ENCODE measurements around the gene ENTHD1.

- TF ChIP-seq POLR2AphosphoS5 (IDR thresholded peaks at IDR 0.05; ENCODE audit: borderline replicate concordance, low read depth, low read length) (no peak), EZH2 (IDR thresholded peaks at IDR 0.05) (no peak), FOXP2 (optimal IDR thresholded peaks at IDR 0.05; ENCODE audit: control extremely low read depth, extremely low read length, insufficient read depth) (no peak)
Measured at GRCh38 chr22:39724390-39724789, 169.2 kb downstream of the ENTHD1 start.
